Measurements from ENCODE around the gene KIF6. TPM values are rescaled to one million over a fixed set of nuclear protein-coding genes. Genes with fewer than 3 reads are reported as not detected.
A peak's percentile ranks its signal among the peaks of the same experiment; 100 is the strongest.

KIF6 gene
- total RNA-seq, 1 donor from 2014 or later, result not detected

DNA sequence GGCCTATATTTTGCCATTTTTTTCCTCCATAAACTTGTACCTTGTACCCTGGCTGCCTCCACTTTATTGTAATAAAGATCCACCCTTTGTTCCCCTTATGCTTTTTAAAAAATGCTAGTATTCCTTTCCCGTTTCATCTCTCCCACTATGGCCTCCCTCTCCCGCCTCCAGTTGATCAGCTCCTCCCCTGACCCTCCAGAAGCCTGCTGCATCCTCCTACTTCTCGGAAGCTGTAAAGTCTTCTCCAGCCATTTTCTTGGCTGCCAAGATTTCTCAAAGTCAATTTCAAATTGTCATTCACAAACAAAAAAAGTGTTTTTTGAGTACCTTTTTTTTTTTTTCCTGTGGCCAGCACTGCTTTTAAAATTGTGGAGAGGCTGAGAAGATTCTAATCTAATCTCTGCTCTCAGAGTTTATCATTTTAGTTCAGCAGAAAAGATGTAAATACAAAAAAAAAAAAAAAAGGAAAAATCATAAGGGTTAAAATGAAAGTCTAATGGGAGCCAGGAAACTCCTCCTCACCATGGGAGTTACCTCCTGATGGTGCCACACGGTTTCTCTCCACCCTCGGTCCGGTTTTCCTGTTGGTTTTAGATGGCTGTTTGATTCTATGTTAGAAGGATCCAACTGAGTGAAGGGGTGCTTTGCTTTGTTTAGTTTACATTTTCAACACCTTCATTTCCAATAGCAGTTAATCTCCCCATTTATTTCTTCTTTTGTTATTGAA lies 299.7 kb downstream of the KIF6 start:
- no peak overlapping the region for H3K27ac ChIP-seq
- intact Hi-C loops (cut with DNase I), result no loop called here

DNA sequence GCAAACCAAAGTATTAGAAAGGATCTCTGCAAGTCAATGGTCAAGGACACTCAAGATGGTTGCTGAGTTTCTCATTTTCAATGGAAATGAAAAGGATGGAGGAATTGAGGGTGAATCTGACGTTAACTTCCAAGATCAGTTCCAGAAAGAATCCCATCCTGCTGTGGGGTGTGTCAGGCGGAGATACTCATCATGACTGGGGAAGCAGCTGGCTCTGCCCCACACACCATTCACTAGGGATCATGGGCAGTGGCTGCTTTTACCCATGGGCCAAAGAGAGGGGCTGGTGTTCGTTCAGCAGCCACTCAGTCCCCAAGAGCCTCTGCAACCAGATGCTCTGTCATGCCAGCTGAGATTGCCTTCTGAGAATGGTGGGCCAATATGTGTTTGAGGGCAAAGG lies 300.4 kb downstream of the KIF6 start:
- DNase-seq (ENCODE audit: extremely low spot score in 2 of 2), result peak in 1 of 2 donors; percentile 37
- H3K4me1 ChIP-seq, result peaks cover 17% of the 10 kb centered on the region
- no peak for TF ChIP-seq POLR2AphosphoS5 (IDR thresholded peaks at IDR 0.05; ENCODE audit: insufficient read depth in 1 of 2, low read depth in 1 of 2)
- TF ChIP-seq, protein P1, sequence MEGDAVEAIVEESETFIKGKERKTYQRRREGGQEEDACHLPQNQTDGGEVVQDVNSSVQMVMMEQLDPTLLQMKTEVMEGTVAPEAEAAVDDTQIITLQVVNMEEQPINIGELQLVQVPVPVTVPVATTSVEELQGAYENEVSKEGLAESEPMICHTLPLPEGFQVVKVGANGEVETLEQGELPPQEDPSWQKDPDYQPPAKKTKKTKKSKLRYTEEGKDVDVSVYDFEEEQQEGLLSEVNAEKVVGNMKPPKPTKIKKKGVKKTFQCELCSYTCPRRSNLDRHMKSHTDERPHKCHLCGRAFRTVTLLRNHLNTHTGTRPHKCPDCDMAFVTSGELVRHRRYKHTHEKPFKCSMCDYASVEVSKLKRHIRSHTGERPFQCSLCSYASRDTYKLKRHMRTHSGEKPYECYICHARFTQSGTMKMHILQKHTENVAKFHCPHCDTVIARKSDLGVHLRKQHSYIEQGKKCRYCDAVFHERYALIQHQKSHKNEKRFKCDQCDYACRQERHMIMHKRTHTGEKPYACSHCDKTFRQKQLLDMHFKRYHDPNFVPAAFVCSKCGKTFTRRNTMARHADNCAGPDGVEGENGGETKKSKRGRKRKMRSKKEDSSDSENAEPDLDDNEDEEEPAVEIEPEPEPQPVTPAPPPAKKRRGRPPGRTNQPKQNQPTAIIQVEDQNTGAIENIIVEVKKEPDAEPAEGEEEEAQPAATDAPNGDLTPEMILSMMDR (IDR thresholded peaks at IDR 0.05), result no peak
- intact Hi-C loops (cut with DNase I), result no loop called here
- H3K27ac ChIP-seq, result no peak overlapping the region
- H3K4me3 ChIP-seq, result no peak overlapping the region
- no peaks in the 10 kb centered on the region for H3K36me3 ChIP-seq
- no peaks in the 10 kb centered on the region for H3K9me3 ChIP-seq
- no peaks in the 10 kb centered on the region for H3K27me3 ChIP-seq

More for the DNA sequence above, 299.7 kb downstream of the KIF6 start:
- no peak for DNase-seq (ENCODE audit: extremely low spot score in 2 of 2)
- Histone ChIP-seq H3K9me3 (no peaks in the 10 kb centered on the region), H3K4me1 (peaks cover 17% of the 10 kb centered on the region), H3K4me3 (no peak overlapping the region), H3K36me3 (no peaks in the 10 kb centered on the region), H3K27me3 (no peaks in the 10 kb centered on the region)
- TF ChIP-seq, protein P1 (IDR thresholded peaks at IDR 0.05), result no peak
- no peak for TF ChIP-seq POLR2AphosphoS5 (IDR thresholded peaks at IDR 0.05; ENCODE audit: insufficient read depth in 1 of 2, low read depth in 1 of 2)

DNA sequence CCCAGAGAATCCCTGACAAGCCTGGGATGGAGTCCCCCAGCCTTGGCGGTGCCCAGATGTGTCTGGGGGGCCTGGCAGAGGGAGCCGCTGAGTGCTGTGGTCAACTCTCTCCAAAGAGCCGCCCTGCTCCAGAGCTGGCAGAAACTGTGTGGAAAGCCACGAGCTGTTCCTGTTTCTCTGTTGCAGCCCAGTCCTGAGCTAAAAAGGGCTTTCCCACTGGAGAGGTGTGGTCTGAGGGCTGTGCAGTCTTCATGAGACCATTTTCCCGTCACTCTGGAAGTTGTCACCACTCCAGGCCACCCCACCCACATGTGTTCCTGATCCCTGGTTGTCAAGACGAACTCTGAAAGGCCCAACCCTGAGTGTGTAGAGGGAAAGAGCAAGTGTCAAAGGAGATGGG lies 303.0 kb downstream of the KIF6 start:
- no peaks in the 10 kb centered on the region for H3K27me3 ChIP-seq
- H3K27ac ChIP-seq, result no peak overlapping the region
- H3K4me3 ChIP-seq, result no peak overlapping the region
- H3K4me1 ChIP-seq, result peaks cover 17% of the 10 kb centered on the region
- intact Hi-C loops (cut with DNase I), result no loop called here
- TF ChIP-seq POLR2A (IDR thresholded peaks at IDR 0.05) (no peak), POLR2AphosphoS5 (IDR thresholded peaks at IDR 0.05; ENCODE audit: insufficient read depth in 1 of 2, low read depth in 1 of 2) (no peak)
- TF ChIP-seq, protein P1 (IDR thresholded peaks at IDR 0.05), result no peak
- no peaks in the 10 kb centered on the region for H3K36me3 ChIP-seq
- no peaks in the 10 kb centered on the region for H3K9me3 ChIP-seq
- DNase-seq (ENCODE audit: extremely low spot score in 2 of 2), result peak in 1 of 2 donors; percentile 77

DNA sequence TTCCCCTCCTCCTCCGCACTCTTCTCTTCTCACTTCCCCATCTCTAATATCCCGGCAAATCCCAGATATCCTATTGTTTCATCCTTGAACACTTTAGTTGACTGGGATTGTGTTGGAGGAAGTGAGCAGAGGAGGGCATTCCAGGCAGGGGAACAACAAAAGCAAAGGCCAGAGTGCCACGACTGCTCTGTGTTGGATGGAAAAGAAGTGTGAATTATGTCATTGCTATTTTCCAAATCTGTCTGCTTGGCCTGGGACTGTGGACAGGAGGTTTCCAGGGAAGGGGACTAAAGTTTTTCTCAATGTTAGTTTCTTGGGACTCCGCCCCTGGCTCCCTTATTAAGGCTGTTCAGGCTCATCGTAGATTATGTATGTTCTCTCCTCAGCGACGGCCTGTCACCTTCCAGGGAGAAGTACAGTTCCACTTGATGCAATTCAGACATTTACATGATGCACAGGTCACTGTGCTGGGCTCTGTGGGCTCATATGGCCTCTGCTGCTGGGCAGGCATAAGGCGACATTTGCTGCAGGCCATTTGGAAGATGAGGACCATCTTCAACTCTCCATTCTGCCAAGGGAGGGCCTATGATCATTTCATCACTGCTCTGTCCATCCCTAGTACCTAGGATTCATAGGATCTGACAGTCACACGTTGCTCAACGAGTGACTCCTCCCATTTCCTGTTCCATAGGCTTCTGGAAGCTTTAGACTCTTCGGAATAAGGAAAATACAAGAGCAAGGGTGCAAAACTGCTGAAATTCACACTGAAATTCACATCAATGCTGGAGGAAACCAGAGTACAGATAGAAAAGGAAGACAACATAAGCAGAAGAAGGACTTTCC lies 303.6 kb downstream of the KIF6 start:
- Histone ChIP-seq H3K36me3 (no peaks in the 10 kb centered on the region), H3K9me3 (no peaks in the 10 kb centered on the region), H3K4me3 (no peak overlapping the region), H3K4me1 (peaks cover 17% of the 10 kb centered on the region), H3K27me3 (no peaks in the 10 kb centered on the region), H3K27ac (no peak overlapping the region)
- intact Hi-C loops (cut with DNase I), result no loop called here
- peak in 1 of 2 donors; percentile 62 for DNase-seq (ENCODE audit: extremely low spot score in 2 of 2)
- TF ChIP-seq POLR2AphosphoS5 (IDR thresholded peaks at IDR 0.05; ENCODE audit: insufficient read depth in 1 of 2, low read depth in 1 of 2), result no peak
- no peak for TF ChIP-seq POLR2A (IDR thresholded peaks at IDR 0.05)
- TF ChIP-seq, protein P1 (IDR thresholded peaks at IDR 0.05), result no peak
